H9 (cell line): ENCODE data around the gene DIP2C. TPM values are rescaled to one million over a fixed set of nuclear protein-coding genes. Genes with fewer than 3 reads are reported as not detected.
"Not testable (repeated sequence)": the region's sequence is repeated elsewhere in the genome, so short reads cannot be mapped to it uniquely, and the experiment has no call there.

Experiments used
- DNase-seq: peaks from one replicate; pipeline ENCODE4 v3.0.0-alpha.2; 2017
- H2AFZ ChIP-seq: one replicate; pipeline ENCODE4 v1.6.1; 2013; ENCODE audit warnings: mild to moderate bottlenecking, low read length, control low read depth, moderate library complexity
- H2AK5ac ChIP-seq: 2 replicates; pipeline ENCODE4 v1.6.1; 2013; ENCODE audit warnings: low read length, control low read depth, mixed read lengths; ENCODE audit not compliant: insufficient read length
- H2BK120ac ChIP-seq: one replicate; pipeline ENCODE4 v1.6.1; 2013; ENCODE audit warnings: low read depth, mild to moderate bottlenecking, low read length, control low read depth, inconsistent platforms; ENCODE audit not compliant: poor library complexity, severe bottlenecking
- H2BK12ac ChIP-seq: 2 replicates; pipeline ENCODE4 v1.6.1; 2013; ENCODE audit warnings: low read length, control low read depth, mixed read lengths, low read depth; ENCODE audit not compliant: insufficient read length
- H2BK15ac ChIP-seq: 2 replicates; pipeline ENCODE4 v1.6.1; 2013; ENCODE audit warnings: low read depth, low read length, control low read depth
- H2BK20ac ChIP-seq: one replicate; pipeline ENCODE4 v1.6.1; 2013; ENCODE audit warnings: low read depth, mild to moderate bottlenecking, low read length, control low read depth, inconsistent platforms; ENCODE audit not compliant: poor library complexity, severe bottlenecking
- H2BK5ac ChIP-seq: 2 replicates; pipeline ENCODE4 v1.6.1; 2013; ENCODE audit warnings: low read length, control low read depth, mixed read lengths; ENCODE audit not compliant: insufficient read length
- H3K14ac ChIP-seq: 2 replicates; pipeline ENCODE4 v1.6.1; 2013; ENCODE audit warnings: low read length, control low read depth; ENCODE audit not compliant: insufficient read depth
- H3K18ac ChIP-seq: 2 replicates; pipeline ENCODE4 v1.6.1; 2013; ENCODE audit warnings: low read depth, mild to moderate bottlenecking, mixed read lengths, low read length, control low read depth; ENCODE audit not compliant: insufficient read length
- H3K23ac ChIP-seq: 2 replicates; pipeline ENCODE4 v1.6.1; 2013; ENCODE audit warnings: low read length, control low read depth, mixed read lengths, low read depth; ENCODE audit not compliant: insufficient read length
- H3K23me2 ChIP-seq: 2 replicates; pipeline ENCODE4 v1.6.1; 2013; ENCODE audit warnings: low read depth, mild to moderate bottlenecking, mixed read lengths, low read length, control low read depth; ENCODE audit not compliant: insufficient read length, poor library complexity, severe bottlenecking
- H3K27ac ChIP-seq: 2 replicates; pipeline ENCODE4 v1.5.1; 2013; ENCODE audit warnings: low read length, control low read depth, mixed read lengths, low read depth; ENCODE audit not compliant: insufficient read length
- H3K27me3 ChIP-seq: 2 replicates; pipeline ENCODE4 v1.6.1; 2013; ENCODE audit warnings: low read length, control low read depth, inconsistent platforms; ENCODE audit not compliant: insufficient read depth
- H3K4ac ChIP-seq: 2 replicates; pipeline ENCODE4 v1.6.1; 2013; ENCODE audit warnings: low read depth, mild to moderate bottlenecking, control low read depth, inconsistent platforms, low read length, moderate library complexity
- H3K4me1 ChIP-seq: 2 replicates; pipeline ENCODE4 v1.6.1; 2013; ENCODE audit warnings: low read length, control low read depth, inconsistent platforms; ENCODE audit not compliant: insufficient read depth
- H3K4me2 ChIP-seq: 2 replicates; pipeline ENCODE4 v1.6.1; 2013; ENCODE audit warnings: low read length, control low read depth, mixed read lengths; ENCODE audit not compliant: insufficient read length, insufficient read depth
- H3K56ac ChIP-seq: 2 replicates; pipeline ENCODE4 v1.6.1; 2013; ENCODE audit warnings: low read depth, mild to moderate bottlenecking, mixed read lengths, low read length, control low read depth; ENCODE audit not compliant: insufficient read length
- H3K79me1 ChIP-seq: 2 replicates; pipeline ENCODE4 v1.6.1; 2013; ENCODE audit warnings: low read depth, mild to moderate bottlenecking, moderate library complexity, low read length, control low read depth, inconsistent platforms; ENCODE audit not compliant: insufficient read depth, poor library complexity, severe bottlenecking
- H3K79me2 ChIP-seq: 2 replicates; pipeline ENCODE4 v1.6.1; 2013; ENCODE audit warnings: low read length, control low read depth, inconsistent platforms; ENCODE audit not compliant: insufficient read depth
- H3K9ac ChIP-seq: 2 replicates; pipeline ENCODE4 v1.6.1; 2013; ENCODE audit warnings: low read length, control low read depth, mixed read lengths; ENCODE audit not compliant: insufficient read length; ENCODE audit errors: extremely low read depth
- H3K9me3 ChIP-seq: one replicate; pipeline ENCODE4 v1.6.1; 2013; ENCODE audit warnings: low read depth, low read length, inconsistent platforms; ENCODE audit not compliant: control insufficient read depth
- H3T11ph ChIP-seq: one replicate; pipeline ENCODE4 v1.6.1; 2013; ENCODE audit warnings: mild to moderate bottlenecking, low read length, control low read depth, inconsistent platforms
- H4K20me1 ChIP-seq: one replicate; pipeline ENCODE4 v1.6.1; 2013; ENCODE audit not compliant: control insufficient read depth, insufficient read length, insufficient read depth
- H4K5ac ChIP-seq: 2 replicates; pipeline ENCODE4 v1.6.1; 2013; ENCODE audit warnings: low read depth, mild to moderate bottlenecking, mixed read lengths, low read length, control low read depth; ENCODE audit not compliant: insufficient read length
- H4K8ac ChIP-seq: replicated peaks from 2 replicates; pipeline ENCODE4 v1.6.1; 2013; ENCODE audit warnings: low read length, control low read depth, mixed read lengths, low read depth; ENCODE audit not compliant: insufficient read length
- H4K91ac ChIP-seq: 2 replicates; pipeline ENCODE4 v1.6.1; 2013; ENCODE audit warnings: low read depth, mild to moderate bottlenecking, moderate library complexity, mixed read lengths, low read length, control low read depth; ENCODE audit not compliant: insufficient read length
- H3K27ac Mint-ChIP-seq, 3 experiments: 2 replicates in 2 of 3; 3 replicates in 1 of 3; pipeline ENCODE4 v1.8.0; 2020 to 2021; ENCODE audit warnings: mixed read lengths in 3 of 3, mild to moderate bottlenecking in 1 of 3, moderate library complexity in 1 of 3
- H3K27me3 Mint-ChIP-seq: 2 replicates; pipeline ENCODE4 v1.8.0; 2021; ENCODE audit warnings: low read depth, mild to moderate bottlenecking, moderate library complexity, mixed read lengths
- H3K36me3 Mint-ChIP-seq, 3 experiments: 2 replicates in 2 of 3; 3 replicates in 1 of 3; pipeline ENCODE4 v1.8.0; 2020 to 2021; ENCODE audit warnings: low read depth in 3 of 3, mixed read lengths in 3 of 3; ENCODE audit not compliant: insufficient read depth in 1 of 3
- H3K4me1 Mint-ChIP-seq, 2 experiments: 2 replicates each; pipeline ENCODE4 v1.8.0; 2020; ENCODE audit warnings: mixed read lengths in 2 of 2
- H3K4me3 Mint-ChIP-seq, 2 experiments: 2 replicates in 1 of 2; 3 replicates in 1 of 2; pipeline ENCODE4 v1.8.0; 2020 to 2021; ENCODE audit warnings: mild to moderate bottlenecking in 2 of 2, mixed read lengths in 2 of 2, moderate library complexity in 1 of 2
- H3K9me3 Mint-ChIP-seq, 2 experiments: 2 replicates in 1 of 2; 3 replicates in 1 of 2; pipeline ENCODE4 v1.8.0; 2020; ENCODE audit warnings: mild to moderate bottlenecking in 2 of 2, mixed read lengths in 2 of 2, moderate library complexity in 1 of 2
- WGBS: extraction: QIAGEN DNeasy Blood & Tissue Kit; methylation state at CpG from one replicate; pipeline ENCODE4 v1.1.7; 2013; ENCODE audit warnings: missing lambda C conversion rate, low lambda C conversion rate, mixed read lengths; ENCODE audit not compliant: insufficient read length; ENCODE audit errors: extremely low coverage; 5-methylcytosine and 5-hydroxymethylcytosine counted together
- total RNA-seq: library from RNA; stranded (reverse); gene quantifications from 2 replicates; pipeline ENCODE4 v1.2.1, GENCODE V29; 2021
- TF ChIP-seq, protein P1 (sequence below): fragments of 200-600 bp; sonication (generic); conservative IDR thresholded peaks from 3 replicates; pipeline ENCODE4 v1.8.0; 2021; ENCODE audit warnings: antibody characterized with exemption, mild to moderate bottlenecking

DIP2C gene
- total RNA-seq, 1 experiment from 2014 or later, result 7.9 TPM

DNA sequence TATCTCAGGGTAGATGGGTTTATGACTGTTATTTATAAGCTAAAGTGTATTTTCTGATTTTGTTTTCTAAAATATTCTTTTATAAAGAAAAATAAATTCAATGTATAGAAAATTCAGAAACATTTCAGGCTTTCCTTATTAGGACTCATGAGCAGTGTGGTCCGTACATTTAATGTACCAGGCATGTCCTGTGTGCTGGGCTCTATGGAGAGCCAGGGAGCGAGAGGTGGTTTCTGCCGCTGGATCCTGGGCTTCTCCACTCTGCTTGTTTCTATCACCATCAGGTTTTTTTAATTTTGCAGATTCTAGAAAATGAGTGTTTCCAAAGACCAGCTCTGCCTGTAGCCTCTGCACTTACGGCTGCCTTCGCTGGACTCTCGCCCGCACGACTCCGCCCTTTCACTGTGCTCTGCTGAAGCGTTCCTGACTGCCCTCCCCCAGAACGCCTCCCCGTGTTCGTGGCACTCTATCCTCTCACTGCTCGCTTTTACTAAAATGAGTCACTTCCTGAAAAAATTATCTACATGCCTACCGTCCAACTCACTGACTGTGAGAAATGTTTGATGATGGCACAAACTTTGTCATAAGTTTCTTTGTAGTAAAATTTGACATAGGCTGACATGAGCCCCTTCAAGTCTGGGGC, 365.7 kb downstream of the DIP2C start:
- no peak overlapping the region for H4K91ac ChIP-seq
- no peaks in the 10 kb centered on the region for H3K4me1 ChIP-seq
- H3K27me3 ChIP-seq, result no peaks in the 10 kb centered on the region
- no peak overlapping the region for H2AFZ ChIP-seq
- no peak overlapping the region for H3K18ac ChIP-seq
- no peak overlapping the region for H3K56ac ChIP-seq
- no peaks in the 10 kb centered on the region for H3K79me1 ChIP-seq
- H3K79me2 ChIP-seq, result no peaks in the 10 kb centered on the region
- Mint-ChIP-seq H3K4me3 (no peak overlapping the region), H3K27me3 (no peaks in the 10 kb centered on the region), H3K36me3 (peaks cover 11 to 31% (median 24%) of the 10 kb centered on the region in 3 experiments), H3K4me1 (no peaks in the 10 kb centered on the region), H3K9me3 (peaks cover 0 to 4% of the 10 kb centered on the region in 2 experiments; a peak in 2 of 5 replicates), H3K27ac (no peak overlapping the region; a peak in 1 of 7 replicates)
- DNase-seq, result no peak
- no peak overlapping the region for H4K8ac ChIP-seq
- H3K14ac ChIP-seq, result no peak overlapping the region
- H3K9me3 ChIP-seq, result no peaks in the 10 kb centered on the region
- H2BK15ac ChIP-seq, result no peak overlapping the region
- no peaks in the 10 kb centered on the region for H3K23me2 ChIP-seq
- H2BK12ac ChIP-seq, result no peak overlapping the region
- no peak overlapping the region for H3T11ph ChIP-seq
- no peak overlapping the region for H2BK5ac ChIP-seq
- H2BK20ac ChIP-seq, result no peak overlapping the region
- H3K27ac ChIP-seq, result no peak overlapping the region
- no peak overlapping the region for H3K23ac ChIP-seq
- H3K4me2 ChIP-seq, result no peak overlapping the region
- WGBS, result no CpG with 5 or more reads among the region's 15 CpGs
- H4K5ac ChIP-seq, result no peak overlapping the region
- TF ChIP-seq, protein P1, sequence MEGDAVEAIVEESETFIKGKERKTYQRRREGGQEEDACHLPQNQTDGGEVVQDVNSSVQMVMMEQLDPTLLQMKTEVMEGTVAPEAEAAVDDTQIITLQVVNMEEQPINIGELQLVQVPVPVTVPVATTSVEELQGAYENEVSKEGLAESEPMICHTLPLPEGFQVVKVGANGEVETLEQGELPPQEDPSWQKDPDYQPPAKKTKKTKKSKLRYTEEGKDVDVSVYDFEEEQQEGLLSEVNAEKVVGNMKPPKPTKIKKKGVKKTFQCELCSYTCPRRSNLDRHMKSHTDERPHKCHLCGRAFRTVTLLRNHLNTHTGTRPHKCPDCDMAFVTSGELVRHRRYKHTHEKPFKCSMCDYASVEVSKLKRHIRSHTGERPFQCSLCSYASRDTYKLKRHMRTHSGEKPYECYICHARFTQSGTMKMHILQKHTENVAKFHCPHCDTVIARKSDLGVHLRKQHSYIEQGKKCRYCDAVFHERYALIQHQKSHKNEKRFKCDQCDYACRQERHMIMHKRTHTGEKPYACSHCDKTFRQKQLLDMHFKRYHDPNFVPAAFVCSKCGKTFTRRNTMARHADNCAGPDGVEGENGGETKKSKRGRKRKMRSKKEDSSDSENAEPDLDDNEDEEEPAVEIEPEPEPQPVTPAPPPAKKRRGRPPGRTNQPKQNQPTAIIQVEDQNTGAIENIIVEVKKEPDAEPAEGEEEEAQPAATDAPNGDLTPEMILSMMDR, result no peak
- no peaks in the 10 kb centered on the region for H4K20me1 ChIP-seq
- H3K9ac ChIP-seq, result no peak overlapping the region
- no peak overlapping the region for H2AK5ac ChIP-seq
- no peak overlapping the region for H3K4ac ChIP-seq
- no peak overlapping the region for H2BK120ac ChIP-seq

DNA sequence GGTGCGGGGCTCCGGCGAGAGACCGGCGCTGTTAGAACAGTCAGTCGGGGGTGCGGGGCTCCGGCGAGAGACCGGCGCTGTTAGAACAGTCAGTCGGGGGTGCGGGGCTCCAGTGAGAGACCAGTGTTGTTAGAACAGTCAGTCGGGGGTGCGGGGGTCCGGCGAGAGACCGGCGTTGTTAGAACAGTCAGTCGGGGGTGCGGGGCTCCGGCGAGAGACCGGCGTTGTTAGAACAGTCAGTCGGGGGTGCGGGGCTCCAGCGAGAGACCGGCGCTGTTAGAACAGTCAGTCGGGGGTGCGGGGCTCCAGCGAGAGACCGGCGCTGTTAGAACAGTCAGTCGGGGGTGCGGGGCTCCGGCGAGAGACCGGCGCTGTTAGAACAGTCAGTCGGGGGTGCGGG, 366.4 kb downstream of the DIP2C start:
- not testable (repeated sequence) for H3K9ac ChIP-seq, H2AK5ac ChIP-seq, H3K23ac ChIP-seq, H4K20me1 ChIP-seq, H3K9me3 Mint-ChIP-seq, H4K8ac ChIP-seq, H3K56ac ChIP-seq, H3K4ac ChIP-seq, H3K23me2 ChIP-seq, H3K27me3 Mint-ChIP-seq, H2BK20ac ChIP-seq, H3K9me3 ChIP-seq, H2BK120ac ChIP-seq, H2BK12ac ChIP-seq, DNase-seq, H3K27ac Mint-ChIP-seq, H3K18ac ChIP-seq, H3T11ph ChIP-seq, H2BK15ac ChIP-seq, H2BK5ac ChIP-seq, H3K27ac ChIP-seq, H4K91ac ChIP-seq, H3K4me1 ChIP-seq, H3K14ac ChIP-seq, H3K27me3 ChIP-seq, H2AFZ ChIP-seq, H3K79me2 ChIP-seq, H4K5ac ChIP-seq, H3K4me3 Mint-ChIP-seq, H3K4me2 ChIP-seq, H3K4me1 Mint-ChIP-seq, H3K79me1 ChIP-seq
- no CpG with 5 or more reads among the region's 43 CpGs for WGBS
- H3K36me3 Mint-ChIP-seq, result peaks cover 11 to 31% (median 25%) of the 10 kb centered on the region in 3 experiments
